GM12878 (cell line): ENCODE measurements around the gene OR4F15. TPM values are rescaled to one million over a fixed set of nuclear protein-coding genes. Genes with fewer than 3 reads are reported as not detected.

Source experiments
- ATAC-seq: fragments of 200-7000 bp; cut with Tn5 transposase; 3 replicates; pipeline ENCODE4 v1.9.1; 2020; ENCODE audit warnings: mild to moderate bottlenecking, moderate library complexity
- BruUV-seq: library from RNA; stranded (reverse); fragments of 400-500 nt; replicated peaks from 2 replicates; lab custom pipeline; 2021; lab: Mats Ljungman, UMichigan
- CTCF ChIA-PET: fragments of 300-600 bp; sonication (Branson Sonifier 250); formaldehyde crosslinking; extraction: SDS; loops from one replicate; lab custom pipeline; 2021; ENCODE audit warnings: inconsistent platforms; lab: Yijun Ruan, JAX
- POLR2A ChIA-PET: fragments of 350-600 bp; formaldehyde crosslinking; extraction: SDS; loops from one replicate; lab custom pipeline; 2021; ENCODE audit warnings: inconsistent platforms; lab: Charles Lee
- RAD21 ChIA-PET: fragments of 300-600 bp; sonication (Branson Sonifier 250); formaldehyde crosslinking; loops from one replicate; lab custom pipeline; 2023; ENCODE audit warnings: antibody characterized with exemption; ENCODE audit not compliant: unreplicated experiment; lab: Charles Lee
- SMC1A ChIA-PET: fragments of 300-600 bp; sonication (Branson Sonifier 250); formaldehyde crosslinking; loops from one replicate; lab custom pipeline; 2023; ENCODE audit not compliant: unreplicated experiment, uncharacterized antibody; lab: Charles Lee
- DNase-seq: peaks from one replicate; pipeline ENCODE4 v3.0.0-alpha.2; 2011; ENCODE audit warnings: low read depth, low spot score
- FAIRE-seq: peaks from 3 replicates; lab custom pipeline; 2011; peaks lifted over from hg19 to GRCh38; lab: Jason Lieb, UNC
- H2AFZ ChIP-seq: 2 replicates; pipeline ENCODE4 v1.6.0; 2011; ENCODE audit warnings: low read depth, low read length, control low read depth; ENCODE audit not compliant: control insufficient read depth
- H3K27ac ChIP-seq: 2 replicates; pipeline ENCODE4 v1.5.1; 2011; ENCODE audit warnings: control low read depth; ENCODE audit not compliant: control insufficient read depth, insufficient read depth
- H3K27me3 ChIP-seq, 2 experiments: replicated peaks in 1 of 2; 2 replicates each; pipeline versions ENCODE4 v1.6.0 to v1.6.1; 2011; ENCODE audit warnings: low read length in 1 of 2; ENCODE audit not compliant: control insufficient read depth in 2 of 2, insufficient read depth in 2 of 2
- H3K36me3 ChIP-seq, 2 experiments: 2 replicates each; pipeline ENCODE4 v1.5.1; 2011; ENCODE audit warnings: low read length in 1 of 2; ENCODE audit not compliant: control insufficient read depth in 2 of 2, insufficient read depth in 2 of 2
- H3K4me1 ChIP-seq: 2 replicates; pipeline ENCODE4 v1.6.1; 2011; ENCODE audit warnings: mild to moderate bottlenecking, low read length, moderate library complexity, mixed read lengths; ENCODE audit not compliant: control insufficient read depth, insufficient read depth
- H3K4me2 ChIP-seq: 2 replicates; pipeline ENCODE4 v1.6.0; 2011; ENCODE audit warnings: control low read depth; ENCODE audit not compliant: control insufficient read depth, insufficient read depth
- H3K4me3 ChIP-seq: fragments of 200-600 bp; sonication (generic); 2 replicates; pipeline ENCODE4 v1.5.1; 2016
- H3K79me2 ChIP-seq: 2 replicates; pipeline ENCODE4 v1.6.0; 2011; ENCODE audit warnings: low read length; ENCODE audit not compliant: control insufficient read depth, insufficient read depth
- H3K9ac ChIP-seq: 2 replicates; pipeline ENCODE4 v1.8.0; 2011; ENCODE audit warnings: low read length, control low read depth, mixed read lengths; ENCODE audit not compliant: control insufficient read depth, insufficient read depth
- H3K9me3 ChIP-seq: replicated peaks from 3 replicates; pipeline ENCODE4 v1.5.1; 2011; ENCODE audit warnings: mild to moderate bottlenecking, low read length; ENCODE audit not compliant: control insufficient read depth, insufficient read depth
- H4K20me1 ChIP-seq: 2 replicates; pipeline ENCODE4 v1.6.0; 2011; ENCODE audit not compliant: control insufficient read depth, insufficient read depth
- BHLHE40 ChIP-seq, 2 experiments: fragments of 450-650 bp in 1 of 2; IDR thresholded peaks; 2 replicates each; pipeline ENCODE4 v1.6.1; 2011 to 2017; ENCODE audit warnings: low read depth in 2 of 2, borderline replicate concordance in 1 of 2, improper control_type of control experiment in 1 of 2, low read length in 1 of 2, mild to moderate bottlenecking in 1 of 2
- CHD1 ChIP-seq: IDR thresholded peaks from 2 replicates; pipeline ENCODE4 v1.6.1; 2012; ENCODE audit warnings: low read depth, low read length, improper control_type of control experiment
- CHD4 ChIP-seq: fragments of 200-600 bp; sonication (generic); IDR thresholded peaks from 2 replicates; pipeline ENCODE4 v1.6.1; 2016; ENCODE audit warnings: mild to moderate bottlenecking
- EP300 ChIP-seq, 2 experiments: fragments of 150-350 bp in 1 of 2; IDR thresholded peaks; 2 replicates each; pipeline ENCODE4 v1.6.1; 2011 to 2012; ENCODE audit warnings: low read depth in 2 of 2, low read length in 2 of 2, borderline replicate concordance in 1 of 2, improper control_type of control experiment in 1 of 2, inconsistent platforms in 1 of 2; ENCODE audit not compliant: control insufficient read depth in 1 of 2
- FOXK2 ChIP-seq: fragments of 450-650 bp; IDR thresholded peaks from 2 replicates; pipeline ENCODE4 v1.6.1; 2017; ENCODE audit warnings: mild to moderate bottlenecking, moderate library complexity
- NBN ChIP-seq: fragments of 450-650 bp; IDR thresholded peaks from 2 replicates; pipeline ENCODE4 v1.6.1; 2016
- RB1 ChIP-seq: fragments of 450-650 bp; formaldehyde crosslinking; IDR thresholded peaks from 2 replicates; pipeline ENCODE4 v1.6.1; 2017; ENCODE audit warnings: mild to moderate bottlenecking, borderline replicate concordance
- REST ChIP-seq: IDR thresholded peaks from 2 replicates; pipeline ENCODE4 v1.6.1; 2012; ENCODE audit warnings: mild to moderate bottlenecking, low read depth, low read length
- TCF12 ChIP-seq: IDR thresholded peaks from 2 replicates; pipeline ENCODE4 v1.6.1; 2011; ENCODE audit warnings: low read depth, mild to moderate bottlenecking, low read length
- ZNF24 ChIP-seq: fragments of 450-650 bp; IDR thresholded peaks from 2 replicates; pipeline ENCODE4 v1.6.1; 2017; ENCODE audit warnings: antibody characterized with exemption, mild to moderate bottlenecking
- in situ Hi-C: fragments of 300-500 bp; cut with MboI; formaldehyde crosslinking; loops from 9 replicates; pipeline ENCODE4 v1.14.3; 2018; ENCODE audit warnings: mixed read lengths
- intact Hi-C: fragments of 100-400 bp; cut with micrococcal nuclease; formaldehyde crosslinking; loops from one replicate; pipeline ENCODE4 v1.14.2; 2022; ENCODE audit not compliant: unreplicated experiment
- polyA plus RNA-seq, 11 experiments: library from polyadenylated mRNA; depleted of rRNA in 4 of 11; unstranded in 6 of 11; stranded (reverse) in 5 of 11; fragments of >200 nt; fragmentation: Nextera tagmentation in 4 of 11; fragmentation: Illumina TruSeq in 1 of 11; extraction: Ambion mirVana in 4 of 11; extraction: Trizol in 1 of 11; gene quantifications; 1 replicate in 1 of 11; 2 replicates in 10 of 11; pipeline versions ENCODE4 v1.2.1 to v1.2.3, GENCODE V29; 2011 to 2016; ENCODE audit warnings: inconsistent platforms in 2 of 11, missing spikeins in 2 of 11, low read depth in 1 of 11
- total RNA-seq, 4 experiments: library from RNA; depleted of rRNA in 3 of 4; stranded (reverse); fragments of >200 nt in 3 of 4; fragmentation: Illumina TruSeq in 1 of 4; extraction: Trizol in 1 of 4; gene quantifications; 2 replicates each; pipeline versions ENCODE4 v1.2.1 to v1.2.3, GENCODE V29; 2013 to 2021

The OR4F15 gene
- total and polyA plus RNA-seq, 10 of the 15 experiments (the other 5 are each of a cell fraction or from before 2014, with no cell fraction given): not detected

- no peak overlapping the region for H2AFZ ChIP-seq
- no peaks in the 10 kb centered on the region for H3K79me2 ChIP-seq
- SMC1A ChIA-PET: no interaction called here
- intact Hi-C loops (no loop called here), in situ Hi-C loops (no loop called here)
- H3K4me1 ChIP-seq: no peaks in the 10 kb centered on the region
- TF ChIP-seq NBN (no peak), TCF12 (no peak), RB1 (no peak), FOXK2 (no peak), CHD1 (no peak)
- H3K9me3 ChIP-seq: no peaks in the 10 kb centered on the region
- H4K20me1 ChIP-seq: no peaks in the 10 kb centered on the region
- no peaks in the 10 kb centered on the region for H3K27me3 ChIP-seq
- DNase-seq: no peak
- RAD21 ChIA-PET: no interaction called here
- H3K36me3 ChIP-seq: no peaks in the 10 kb centered on the region
- no peak overlapping the region for H3K4me3 ChIP-seq
- FAIRE-seq: no peak
- BruUV-seq: no TSS peak
- H3K9ac ChIP-seq: no peak overlapping the region
- H3K27ac ChIP-seq: no peak overlapping the region
- ATAC-seq: no peak
- POLR2A ChIA-PET: no interaction called here
- CTCF ChIA-PET: no interaction called here
- H3K4me2 ChIP-seq: no peak overlapping the region
These were observed 7.6 kb upstream of the OR4F15 start for GRCh38 chr15:101804375-101804774.

- CTCF ChIA-PET: no interaction called here
- no peak for FAIRE-seq
- intact Hi-C loops (no loop called here), in situ Hi-C loops (no loop called here)
- H3K27ac ChIP-seq: no peak overlapping the region
- no peak for ATAC-seq
- H3K36me3 ChIP-seq: no peaks in the 10 kb centered on the region
- H3K9ac ChIP-seq: no peak overlapping the region
- no TSS peak for BruUV-seq
- H2AFZ ChIP-seq: no peak overlapping the region
- H3K4me3 ChIP-seq: no peak overlapping the region
- H4K20me1 ChIP-seq: no peaks in the 10 kb centered on the region
- H3K4me1 ChIP-seq: no peaks in the 10 kb centered on the region
- H3K27me3 ChIP-seq: no peaks in the 10 kb centered on the region
- H3K4me2 ChIP-seq: no peak overlapping the region
- RAD21 ChIA-PET: no interaction called here
- no peaks in the 10 kb centered on the region for H3K79me2 ChIP-seq
- SMC1A ChIA-PET: no interaction called here
- DNase-seq: no peak
- POLR2A ChIA-PET: no interaction called here
- TF ChIP-seq REST (no peak), CHD4 (no peak), BHLHE40 (IDR thresholded peaks at IDR 0.05; ENCODE audit: borderline replicate concordance in 1 of 2, low read depth in 2 of 2, low read length in 1 of 2) (no peak), ZNF24 (no peak), EP300 (IDR thresholded peaks at IDR 0.05; ENCODE audit: borderline replicate concordance in 1 of 2, control insufficient read depth in 1 of 2, low read depth in 2 of 2, low read length in 2 of 2) (no peak)
- H3K9me3 ChIP-seq: no peaks in the 10 kb centered on the region
These were observed 7.1 kb upstream of the OR4F15 start for GRCh38 chr15:101804941-101805340.
